Natural killer cell (primary cell): ENCODE results near the gene GTSE1. TPM values are rescaled to one million over a fixed set of nuclear protein-coding genes. Genes with fewer than 3 reads are reported as not detected.

Experiments used
- ATAC-seq, 3 donors: fragments of 150-1000 bp in 2 of 3; fragments of 200-7000 bp in 1 of 3; cut with Tn5 transposase; 1 replicate in 1 of 3; 2 replicates in 2 of 3; pipeline ENCODE4 v1.10.0; 2021; ENCODE audit warnings: mild to moderate bottlenecking in 2 of 3, moderate library complexity in 2 of 3
- DNase-seq, 2 donors: peaks; one replicate each; pipeline versions ENCODE4 v3.0.0 to v3.0.0-alpha.2; 2013 to 2021; ENCODE audit warnings: mixed read lengths in 1 of 2
- H3K27ac ChIP-seq: one replicate; pipeline ENCODE4 v1.5.1; 2013; ENCODE audit warnings: mild to moderate bottlenecking, low read length
- H3K27me3 ChIP-seq: one replicate; pipeline ENCODE4 v1.6.1; 2013; ENCODE audit warnings: low read length; ENCODE audit not compliant: control insufficient read depth, insufficient read depth
- H3K36me3 ChIP-seq: one replicate; pipeline ENCODE4 v1.6.1; 2013; ENCODE audit warnings: low read length; ENCODE audit not compliant: control insufficient read depth, insufficient read depth
- H3K4me1 ChIP-seq: one replicate; pipeline ENCODE4 v1.6.1; 2013; ENCODE audit warnings: low read length; ENCODE audit not compliant: control insufficient read depth, insufficient read depth
- H3K4me3 ChIP-seq: one replicate; pipeline ENCODE4 v1.5.1; 2013; ENCODE audit warnings: low read length
- H3K9me3 ChIP-seq: one replicate; pipeline ENCODE4 v1.6.1; 2013; ENCODE audit warnings: low read length; ENCODE audit not compliant: control insufficient read depth, insufficient read depth
- H3K27ac Mint-ChIP-seq, 2 donors: one replicate each; pipeline ENCODE4 v1.8.0; 2022; ENCODE audit warnings: mild to moderate bottlenecking in 2 of 2, mixed read lengths in 2 of 2, moderate library complexity in 1 of 2
- H3K27me3 Mint-ChIP-seq, 2 donors: one replicate each; pipeline ENCODE4 v1.8.0; 2022; ENCODE audit warnings: low read depth in 2 of 2, mixed read lengths in 2 of 2
- H3K36me3 Mint-ChIP-seq: one replicate; pipeline ENCODE4 v1.8.0; 2022; ENCODE audit warnings: mixed read lengths
- H3K4me1 Mint-ChIP-seq, 2 donors: one replicate each; pipeline ENCODE4 v1.8.0; 2022; ENCODE audit warnings: mixed read lengths in 2 of 2
- H3K4me3 Mint-ChIP-seq: one replicate; pipeline ENCODE4 v1.8.0; 2022; ENCODE audit warnings: mild to moderate bottlenecking, moderate library complexity, mixed read lengths
- H3K9me3 Mint-ChIP-seq, 2 donors: one replicate each; pipeline ENCODE4 v1.8.0; 2022; ENCODE audit warnings: mixed read lengths in 2 of 2
- WGBS: methylation state at CpG from one replicate; pipeline ENCODE4 v1.1.7; 2013; ENCODE audit warnings: missing lambda C conversion rate; ENCODE audit not compliant: insufficient coverage; 5-methylcytosine and 5-hydroxymethylcytosine counted together
- intact Hi-C: fragments of 100-400 bp; cut with micrococcal nuclease; formaldehyde crosslinking; loops from one replicate; pipeline ENCODE4 v1.14.2; 2022
- total RNA-seq, 4 donors: library from RNA; stranded (reverse); fragments of 120-200 nt in 1 of 4; gene quantifications; one replicate each; pipeline versions ENCODE4 v1.2.3 to v1.2.4, GENCODE V29; 2013 to 2022
- TF ChIP-seq, protein P1 (sequence below): fragments of 200-600 bp; IDR thresholded peaks from one replicate; pipeline ENCODE4 v1.8.0; 2022; ENCODE audit warnings: antibody characterized with exemption

Gene GTSE1
- total RNA-seq, 3 donors from 2014 or later (not counting 1 experiment from before 2014, with no cell fraction given): 2.7 to 4.0 (median 2.9) TPM

DNA sequence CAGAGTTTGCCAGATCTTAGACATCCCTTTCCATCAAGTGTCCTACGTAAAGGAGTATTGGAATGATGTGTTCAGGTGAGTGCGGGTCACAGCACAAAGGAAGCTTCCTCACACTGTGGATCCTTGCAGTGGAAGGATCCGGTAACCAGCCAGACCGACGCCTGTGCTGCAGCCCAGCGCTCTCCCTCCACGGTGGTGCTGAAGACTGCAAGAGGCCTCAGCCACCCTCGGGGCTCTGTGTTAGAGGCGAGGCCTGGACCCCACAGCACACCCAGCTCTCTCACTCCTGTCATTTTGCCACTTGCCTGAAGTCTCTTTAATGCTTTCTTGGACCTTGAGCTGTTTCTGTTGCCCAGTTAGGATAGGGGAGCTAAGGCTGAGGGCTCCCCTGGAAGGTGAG lies 41.2 kb downstream of the GTSE1 start:
- DNase-seq: no peak
- Mint-ChIP-seq H3K27ac (peak overlapping the region; percentile 21 to 52), H3K9me3 (no peaks in the 10 kb centered on the region), H3K27me3 (no peaks in the 10 kb centered on the region), H3K4me3 (peak overlapping the region; percentile 58), H3K4me1 (peaks cover 41 to 47% of the 10 kb centered on the region in 2 donors), H3K36me3 (peaks cover 18% of the 10 kb centered on the region)
- intact Hi-C loops: no loop called here
- Histone ChIP-seq H3K4me3 (no peak overlapping the region), H3K9me3 (no peaks in the 10 kb centered on the region), H3K36me3 (peaks cover 35% of the 10 kb centered on the region), H3K27me3 (no peaks in the 10 kb centered on the region), H3K4me1 (peaks cover 19% of the 10 kb centered on the region), H3K27ac (no peak overlapping the region)
- 94% methylated on average over 9 of the region's 9 CpGs for WGBS
- TF ChIP-seq, protein P1, sequence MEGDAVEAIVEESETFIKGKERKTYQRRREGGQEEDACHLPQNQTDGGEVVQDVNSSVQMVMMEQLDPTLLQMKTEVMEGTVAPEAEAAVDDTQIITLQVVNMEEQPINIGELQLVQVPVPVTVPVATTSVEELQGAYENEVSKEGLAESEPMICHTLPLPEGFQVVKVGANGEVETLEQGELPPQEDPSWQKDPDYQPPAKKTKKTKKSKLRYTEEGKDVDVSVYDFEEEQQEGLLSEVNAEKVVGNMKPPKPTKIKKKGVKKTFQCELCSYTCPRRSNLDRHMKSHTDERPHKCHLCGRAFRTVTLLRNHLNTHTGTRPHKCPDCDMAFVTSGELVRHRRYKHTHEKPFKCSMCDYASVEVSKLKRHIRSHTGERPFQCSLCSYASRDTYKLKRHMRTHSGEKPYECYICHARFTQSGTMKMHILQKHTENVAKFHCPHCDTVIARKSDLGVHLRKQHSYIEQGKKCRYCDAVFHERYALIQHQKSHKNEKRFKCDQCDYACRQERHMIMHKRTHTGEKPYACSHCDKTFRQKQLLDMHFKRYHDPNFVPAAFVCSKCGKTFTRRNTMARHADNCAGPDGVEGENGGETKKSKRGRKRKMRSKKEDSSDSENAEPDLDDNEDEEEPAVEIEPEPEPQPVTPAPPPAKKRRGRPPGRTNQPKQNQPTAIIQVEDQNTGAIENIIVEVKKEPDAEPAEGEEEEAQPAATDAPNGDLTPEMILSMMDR: no peak
- no peak for ATAC-seq

DNA sequence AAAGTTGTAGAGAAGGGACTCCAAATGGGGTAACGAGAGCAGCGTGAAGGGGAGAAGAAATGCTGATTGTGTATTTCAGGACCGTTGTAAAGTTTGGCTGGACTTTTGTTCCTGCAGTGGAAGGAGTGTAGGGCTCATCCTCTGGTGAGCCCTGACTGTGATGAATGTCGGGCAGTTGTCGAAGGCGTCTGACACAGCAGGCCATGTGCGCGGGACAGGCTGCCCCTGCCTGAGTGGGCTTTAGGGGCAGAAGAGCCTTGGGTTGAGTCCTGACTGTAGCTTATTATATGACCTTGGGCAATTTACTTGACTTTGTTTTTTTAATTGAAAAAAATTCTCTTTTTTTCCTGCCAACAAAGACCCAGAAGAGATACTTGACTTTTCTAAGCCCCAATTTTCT lies 42.0 kb downstream of the GTSE1 start:
- peaks cover 39% of the 10 kb centered on the region for H3K36me3 ChIP-seq
- Mint-ChIP-seq H3K36me3 (peaks cover 18% of the 10 kb centered on the region), H3K4me3 (no peak overlapping the region), H3K4me1 (peaks cover 41 to 47% of the 10 kb centered on the region in 2 donors), H3K27me3 (no peaks in the 10 kb centered on the region), H3K27ac (peak overlapping the region; percentile 21 to 52), H3K9me3 (no peaks in the 10 kb centered on the region)
- TF ChIP-seq, protein P1: no peak
- no peak for ATAC-seq
- intact Hi-C loops: no loop called here
- H3K4me3 ChIP-seq: no peak overlapping the region
- 97% methylated on average over 8 of the region's 8 CpGs for WGBS
- H3K27me3 ChIP-seq: no peaks in the 10 kb centered on the region
- H3K4me1 ChIP-seq: peaks cover 19% of the 10 kb centered on the region
- no peak for DNase-seq
- no peak overlapping the region for H3K27ac ChIP-seq
- H3K9me3 ChIP-seq: no peaks in the 10 kb centered on the region

DNA sequence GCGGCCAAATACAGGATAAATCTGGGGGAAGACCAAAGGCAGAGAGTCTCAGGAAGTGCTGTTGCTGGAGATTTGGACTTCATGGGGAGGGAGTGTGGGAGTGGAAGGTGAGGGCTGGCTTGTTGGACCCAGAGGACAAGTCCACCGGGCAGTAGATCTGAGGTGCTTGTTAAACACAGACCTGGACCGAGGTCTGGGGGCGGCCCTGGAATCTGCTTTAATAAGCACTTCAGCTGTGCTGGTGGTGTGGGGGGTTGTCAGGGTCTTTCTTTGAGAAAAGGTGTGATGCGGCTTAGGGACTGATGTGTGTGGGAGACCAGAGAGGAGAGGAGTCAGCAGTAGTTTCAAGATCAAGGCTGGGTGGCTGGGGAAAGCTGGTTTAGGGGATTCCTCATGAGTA lies 43.3 kb downstream of the GTSE1 start:
- Histone ChIP-seq H3K4me1 (peaks cover 15% of the 10 kb centered on the region), H3K27me3 (no peaks in the 10 kb centered on the region), H3K27ac (no peak overlapping the region), H3K36me3 (peaks cover 49% of the 10 kb centered on the region), H3K9me3 (no peaks in the 10 kb centered on the region), H3K4me3 (no peak overlapping the region)
- ATAC-seq (no peak), DNase-seq (no peak)
- Mint-ChIP-seq H3K36me3 (peaks cover 25% of the 10 kb centered on the region), H3K27me3 (no peaks in the 10 kb centered on the region), H3K27ac (peak overlapping the region in 1 of 2 donors; percentile 58), H3K4me1 (peaks cover 41 to 47% of the 10 kb centered on the region in 2 donors), H3K9me3 (no peaks in the 10 kb centered on the region), H3K4me3 (no peak overlapping the region)
- TF ChIP-seq, protein P1: no peak
- intact Hi-C loops: no loop called here
- WGBS: 94% methylated on average over 5 of the region's 5 CpGs

DNA sequence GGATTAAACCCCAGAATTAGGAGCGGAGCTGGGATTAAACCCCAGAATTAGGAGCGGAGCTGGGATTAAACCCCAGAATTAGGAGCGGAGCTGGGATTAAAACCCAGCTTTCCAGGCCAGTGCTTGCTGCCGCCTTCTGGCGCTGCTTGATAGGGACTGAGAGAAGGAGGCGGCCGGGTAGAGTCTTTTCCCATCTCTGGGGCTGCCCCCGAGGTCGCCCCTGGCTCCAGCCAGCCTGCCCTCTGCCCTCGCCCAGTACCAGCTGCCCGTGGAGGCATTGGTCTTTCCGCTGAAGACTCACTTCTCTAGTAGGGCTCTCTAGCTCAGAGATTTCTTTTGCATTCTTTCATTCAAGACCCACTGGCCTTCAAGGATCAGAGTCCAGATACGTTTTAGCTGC lies 44.0 kb downstream of the GTSE1 start:
- no peaks in the 10 kb centered on the region for H3K9me3 ChIP-seq
- WGBS: 98% methylated on average over 13 of the region's 13 CpGs
- H3K27me3 ChIP-seq: no peaks in the 10 kb centered on the region
- peaks cover 11% of the 10 kb centered on the region for H3K4me1 ChIP-seq
- Mint-ChIP-seq H3K9me3 (no peaks in the 10 kb centered on the region), H3K27ac (no peak overlapping the region), H3K4me3 (no peak overlapping the region), H3K36me3 (peaks cover 25% of the 10 kb centered on the region), H3K4me1 (peaks cover 41 to 43% of the 10 kb centered on the region in 2 donors), H3K27me3 (no peaks in the 10 kb centered on the region)
- no peak overlapping the region for H3K27ac ChIP-seq
- TF ChIP-seq, protein P1: no peak
- intact Hi-C loops: no loop called here
- H3K36me3 ChIP-seq: peaks cover 54% of the 10 kb centered on the region
- no peak overlapping the region for H3K4me3 ChIP-seq
- no peak for DNase-seq
- no peak for ATAC-seq
